GM12878 (cell line): Measurements from ENCODE around the gene RPL35A. TPM values are rescaled to one million over a fixed set of nuclear protein-coding genes. Genes with fewer than 3 reads are reported as not detected.

Source experiments
- BCLAF1 ChIP-seq: fragments of 450-650 bp; IDR thresholded peaks from 2 replicates; pipeline ENCODE4 v1.6.1; 2017; ENCODE audit warnings: antibody characterized with exemption, mild to moderate bottlenecking, moderate library complexity
- BMI1 ChIP-seq: fragments of 450-650 bp; IDR thresholded peaks from 2 replicates; pipeline ENCODE4 v1.6.1; 2016; ENCODE audit warnings: mild to moderate bottlenecking, moderate library complexity, borderline replicate concordance
- BRCA1 ChIP-seq: IDR thresholded peaks from 2 replicates; pipeline ENCODE4 v1.6.1; 2011; ENCODE audit warnings: low read depth, low read length, improper control_type of control experiment
- CTCF ChIP-seq, 3 experiments: IDR thresholded peaks in 2 of 3; conservative IDR thresholded peaks in 1 of 3; 2 replicates each; pipeline ENCODE4 v1.5.1; 2011; ENCODE audit warnings: low read depth in 3 of 3, low read length in 3 of 3, mild to moderate bottlenecking in 3 of 3, control low read depth in 2 of 3, moderate library complexity in 2 of 3, inconsistent platforms in 1 of 3, mixed read lengths in 1 of 3; ENCODE audit not compliant: control insufficient read depth in 2 of 3, insufficient read depth in 1 of 3; ENCODE audit errors: extremely low read depth in 1 of 3
- FOXK2 ChIP-seq: fragments of 450-650 bp; IDR thresholded peaks from 2 replicates; pipeline ENCODE4 v1.6.1; 2017; ENCODE audit warnings: mild to moderate bottlenecking, moderate library complexity
- HDAC2 ChIP-seq: fragments of 200-600 bp; sonication (generic); IDR thresholded peaks from 2 replicates; pipeline ENCODE4 v1.6.1; 2017
- IRF3 ChIP-seq: fragments of 450-650 bp; IDR thresholded peaks from 2 replicates; pipeline ENCODE4 v1.6.1; 2014; ENCODE audit warnings: mild to moderate bottlenecking
- LARP7 ChIP-seq: fragments of 450-650 bp; IDR thresholded peaks from 2 replicates; pipeline ENCODE4 v1.6.1; 2017; ENCODE audit warnings: mild to moderate bottlenecking
- NFYA ChIP-seq: IDR thresholded peaks from 2 replicates; pipeline ENCODE4 v1.6.1; 2011; ENCODE audit warnings: low read depth, mild to moderate bottlenecking, low read length, improper control_type of control experiment, borderline replicate concordance
- NR2C1 ChIP-seq: fragments of 450-650 bp; IDR thresholded peaks from 2 replicates; pipeline ENCODE4 v1.6.1; 2017; ENCODE audit warnings: antibody characterized with exemption, mild to moderate bottlenecking, moderate library complexity
- NR2C2 ChIP-seq: IDR thresholded peaks from 2 replicates; pipeline ENCODE4 v1.6.1; 2011; ENCODE audit warnings: borderline replicate concordance, low read depth; ENCODE audit not compliant: control insufficient read depth, insufficient read length
- RAD51 ChIP-seq: fragments of 450-650 bp; IDR thresholded peaks from 2 replicates; pipeline ENCODE4 v1.6.1; 2016; ENCODE audit warnings: moderate library complexity, mild to moderate bottlenecking, inconsistent platforms
- RBBP5 ChIP-seq: fragments of 200-600 bp; sonication (generic); conservative IDR thresholded peaks from 2 replicates; pipeline ENCODE4 v1.6.1; 2016
- RELA ChIP-seq: fragments of 450-650 bp; IDR thresholded peaks from 2 replicates; pipeline ENCODE4 v1.8.0; 2014; ENCODE audit warnings: borderline replicate concordance; ENCODE audit not compliant: partially characterized antibody
- TCF12 ChIP-seq: IDR thresholded peaks from 2 replicates; pipeline ENCODE4 v1.6.1; 2011; ENCODE audit warnings: low read depth, mild to moderate bottlenecking, low read length
- TCF3 ChIP-seq: IDR thresholded peaks from 2 replicates; pipeline ENCODE4 v1.6.1; 2012; ENCODE audit warnings: low read depth, mild to moderate bottlenecking, low read length, borderline replicate concordance; ENCODE audit not compliant: insufficient read depth
- TCF7 ChIP-seq: IDR thresholded peaks from 2 replicates; pipeline ENCODE4 v1.6.1; 2014; ENCODE audit warnings: antibody characterized with exemption, borderline replicate concordance
- WRNIP1 ChIP-seq: IDR thresholded peaks from 2 replicates; pipeline ENCODE4 v1.6.1; 2011; ENCODE audit warnings: low read depth, low read length, improper control_type of control experiment, borderline replicate concordance
- ZNF217 ChIP-seq: fragments of 450-650 bp; IDR thresholded peaks from 2 replicates; pipeline ENCODE4 v1.6.1; 2017; ENCODE audit warnings: antibody characterized with exemption, mild to moderate bottlenecking
- ZNF592 ChIP-seq: fragments of 450-650 bp; IDR thresholded peaks from 2 replicates; pipeline ENCODE4 v1.6.1; 2017; ENCODE audit warnings: mild to moderate bottlenecking, moderate library complexity
- polyA plus RNA-seq, 11 experiments: library from polyadenylated mRNA; depleted of rRNA in 4 of 11; unstranded in 6 of 11; stranded (reverse) in 5 of 11; fragments of >200 nt; fragmentation: Nextera tagmentation in 4 of 11; fragmentation: Illumina TruSeq in 1 of 11; extraction: Ambion mirVana in 4 of 11; extraction: Trizol in 1 of 11; gene quantifications; 1 replicate in 1 of 11; 2 replicates in 10 of 11; pipeline versions ENCODE4 v1.2.1 to v1.2.3, GENCODE V29; 2011 to 2016; ENCODE audit warnings: inconsistent platforms in 2 of 11, missing spikeins in 2 of 11, low read depth in 1 of 11
- total RNA-seq, 4 experiments: library from RNA; depleted of rRNA in 3 of 4; stranded (reverse); fragments of >200 nt in 3 of 4; fragmentation: Illumina TruSeq in 1 of 4; extraction: Trizol in 1 of 4; gene quantifications; 2 replicates each; pipeline versions ENCODE4 v1.2.1 to v1.2.3, GENCODE V29; 2013 to 2021

Gene RPL35A
- total and polyA plus RNA-seq, 10 of the 15 experiments (the other 5 are each of a cell fraction or from before 2014, with no cell fraction given): 774 to 3,144 (median 1,843) TPM

- no peak for TF ChIP-seq BCLAF1
- TF ChIP-seq ZNF217: no peak
- no peak for TF ChIP-seq WRNIP1
- peak; percentile 82; the same call in 1 of the 2 replicates for TF ChIP-seq BMI1
- TF ChIP-seq IRF3: peak; percentile 87
- no peak for TF ChIP-seq NR2C2
- TF ChIP-seq RAD51: peak; percentile 99
- TF ChIP-seq TCF7: 0 out of 2 replicates have a peak, but pooled peaks have one; percentile 14
- TF ChIP-seq TCF12: 0 out of 2 replicates have a peak, but pooled peaks have one; percentile 1
- TF ChIP-seq TCF3: no peak
- TF ChIP-seq LARP7: peak; percentile 48; the same call in 1 of the 2 replicates
- no peak for TF ChIP-seq FOXK2
- TF ChIP-seq RELA: peak; percentile 86
- TF ChIP-seq BRCA1: no peak
- no peak for TF ChIP-seq CTCF (IDR thresholded peaks at IDR 0.05 in 2 of 3, conservative IDR thresholded peaks at IDR 0.05 in 1 of 3; ENCODE audit: control insufficient read depth in 2 of 3, extremely low read depth in 1 of 3, insufficient read depth in 1 of 3, low read depth in 3 of 3, low read length in 3 of 3)
- no peak for TF ChIP-seq NR2C1
- TF ChIP-seq RBBP5: no peak
- TF ChIP-seq ZNF592: no peak
- TF ChIP-seq NFYA: no peak
- TF ChIP-seq HDAC2: no peak
Measured at GRCh38 chr3:197959891-197960693, 10.1 kb downstream of the RPL35A start, which contains the start of gene LMLN (continued).
